Cardiac fibroblast (primary cell): ENCODE data around the gene PSEN2.

Source experiments
- DNase-seq, 2 donors: peaks; one replicate each; pipeline versions ENCODE4 v3.0.0 to v3.0.0-alpha.2; 2010; ENCODE audit warnings: low read depth in 2 of 2
- H3K4me3 ChIP-seq, 2 donors: replicated peaks in 1 of 2; 1 replicate in 1 of 2; 2 replicates in 1 of 2; pipeline ENCODE4 v1.5.1; 2011; ENCODE audit warnings: low read depth in 2 of 2, low read length in 2 of 2, mild to moderate bottlenecking in 2 of 2, moderate library complexity in 1 of 2
- TF ChIP-seq, protein P1 (sequence below): IDR thresholded peaks from one replicate; pipeline ENCODE4 v1.5.1; 2011; ENCODE audit warnings: low read depth, mild to moderate bottlenecking, low read length, inconsistent platforms

The PSEN2 gene

GRCh38 chr1:226891346-226891745 lies 20.9 kb downstream of the PSEN2 start:
- TF ChIP-seq, protein P1, sequence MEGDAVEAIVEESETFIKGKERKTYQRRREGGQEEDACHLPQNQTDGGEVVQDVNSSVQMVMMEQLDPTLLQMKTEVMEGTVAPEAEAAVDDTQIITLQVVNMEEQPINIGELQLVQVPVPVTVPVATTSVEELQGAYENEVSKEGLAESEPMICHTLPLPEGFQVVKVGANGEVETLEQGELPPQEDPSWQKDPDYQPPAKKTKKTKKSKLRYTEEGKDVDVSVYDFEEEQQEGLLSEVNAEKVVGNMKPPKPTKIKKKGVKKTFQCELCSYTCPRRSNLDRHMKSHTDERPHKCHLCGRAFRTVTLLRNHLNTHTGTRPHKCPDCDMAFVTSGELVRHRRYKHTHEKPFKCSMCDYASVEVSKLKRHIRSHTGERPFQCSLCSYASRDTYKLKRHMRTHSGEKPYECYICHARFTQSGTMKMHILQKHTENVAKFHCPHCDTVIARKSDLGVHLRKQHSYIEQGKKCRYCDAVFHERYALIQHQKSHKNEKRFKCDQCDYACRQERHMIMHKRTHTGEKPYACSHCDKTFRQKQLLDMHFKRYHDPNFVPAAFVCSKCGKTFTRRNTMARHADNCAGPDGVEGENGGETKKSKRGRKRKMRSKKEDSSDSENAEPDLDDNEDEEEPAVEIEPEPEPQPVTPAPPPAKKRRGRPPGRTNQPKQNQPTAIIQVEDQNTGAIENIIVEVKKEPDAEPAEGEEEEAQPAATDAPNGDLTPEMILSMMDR = no peak
- no peak overlapping the region for H3K4me3 ChIP-seq
- DNase-seq = no peak

DNA sequence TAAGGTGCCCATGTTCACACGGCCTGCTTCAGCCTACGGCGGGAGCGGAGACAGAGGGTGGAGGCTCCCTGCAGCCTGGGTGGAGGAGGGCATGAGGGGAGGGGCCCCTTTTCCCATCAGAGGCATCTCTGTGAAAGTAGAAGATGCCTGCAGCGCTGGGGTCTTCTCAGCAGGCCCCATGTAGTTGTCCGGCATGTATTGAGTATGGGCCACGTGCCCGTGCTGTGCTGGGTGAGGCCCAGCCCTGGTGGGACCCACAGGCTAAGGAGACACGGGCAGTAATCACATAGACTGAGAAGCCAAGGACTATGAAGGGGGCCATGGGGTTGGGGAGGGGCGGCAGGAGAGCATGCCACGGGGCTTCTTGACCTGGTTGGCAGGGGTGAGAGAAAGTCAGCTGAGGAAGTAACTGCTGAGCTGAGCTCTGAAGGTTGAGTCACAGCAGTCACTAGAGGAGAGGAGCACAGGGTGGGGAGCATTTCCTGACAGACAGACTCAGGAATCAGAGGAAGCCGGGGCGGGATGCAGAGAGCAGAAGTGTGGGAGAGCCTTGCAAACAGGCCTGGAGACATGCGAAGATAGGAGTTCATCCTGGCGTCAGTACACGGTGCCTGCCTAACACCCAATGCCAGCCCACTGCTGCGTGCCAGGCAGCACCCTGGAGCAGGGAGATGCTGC lies 21.6 kb downstream of the PSEN2 start:
- TF ChIP-seq, protein P1 = no peak
- peak; percentile 53 to 61 for DNase-seq

DNA sequence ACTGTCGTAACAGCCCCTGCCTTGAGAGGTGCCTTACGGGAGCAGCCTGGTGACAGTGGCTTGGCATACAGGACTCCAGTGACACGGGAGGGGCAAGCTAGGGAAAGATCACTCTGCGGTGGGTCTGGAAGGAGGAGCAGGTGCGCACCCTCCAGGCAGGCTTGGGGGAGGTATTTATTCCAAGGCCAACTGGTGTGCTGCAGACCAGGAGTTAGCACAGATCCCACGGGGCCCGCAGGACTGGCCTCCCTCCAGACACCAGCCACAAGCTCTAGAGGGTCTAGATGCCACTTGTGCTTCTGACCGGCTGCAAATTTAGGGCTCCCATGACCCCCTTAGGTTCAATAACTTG lies 22.1 kb downstream of the PSEN2 start:
- DNase-seq = no peak
- no peak overlapping the region for H3K4me3 ChIP-seq
- TF ChIP-seq, protein P1 = no peak

More for the DNA sequence above, 21.6 kb downstream of the PSEN2 start:
- no peak overlapping the region for H3K4me3 ChIP-seq

GRCh38 chr1:226893936-226894335 lies 23.5 kb downstream of the PSEN2 start:
- DNase-seq = no peak
- H3K4me3 ChIP-seq = no peak overlapping the region
- TF ChIP-seq, protein P1 = no peak

DNA sequence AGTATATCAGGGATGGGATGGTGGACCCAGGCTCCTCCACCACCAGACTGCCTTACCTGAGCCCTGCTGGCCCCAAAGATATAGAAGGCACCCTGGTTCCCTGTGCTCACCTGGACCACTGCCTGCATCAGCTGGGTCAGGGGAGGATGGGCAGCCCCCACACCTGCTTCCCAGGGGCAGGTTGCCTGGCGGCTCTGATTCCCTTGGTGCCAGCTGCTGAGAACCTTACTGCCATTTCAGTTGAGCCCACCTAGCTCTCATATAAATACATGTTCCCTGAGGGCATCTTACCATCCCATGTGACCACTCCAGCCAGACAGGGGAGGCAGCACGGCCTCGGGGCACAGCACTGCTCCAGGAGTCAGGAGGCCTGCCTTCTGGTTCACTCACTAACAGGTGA lies 24.4 kb downstream of the PSEN2 start:
- no peak overlapping the region for H3K4me3 ChIP-seq
- TF ChIP-seq, protein P1 = no peak
- no peak for DNase-seq

- no peak overlapping the region for H3K4me3 ChIP-seq
- TF ChIP-seq, protein P1 = no peak
- no peak for DNase-seq
Observed at GRCh38 chr1:226895644-226896043, 25.2 kb downstream of the PSEN2 start.

GRCh38 chr1:226898246-226898645 lies 27.8 kb downstream of the PSEN2 start:
- TF ChIP-seq, protein P1 = no peak
- no peak overlapping the region for H3K4me3 ChIP-seq
- no peak for DNase-seq
